Adipocyte (in vitro differentiated cells): ENCODE data around the gene VASH1.

ENCODE experiments used
- DNase-seq: peaks from one replicate; pipeline ENCODE4 v3.0.0-alpha.2; 2015; ENCODE audit warnings: low read depth
- H3K27me3 ChIP-seq: replicated peaks from 2 replicates; pipeline ENCODE4 v1.7.0; 2013; ENCODE audit warnings: mild to moderate bottlenecking, low read length, moderate library complexity; ENCODE audit not compliant: control insufficient read depth, insufficient read depth
- H3K36me3 ChIP-seq: 2 replicates; pipeline ENCODE4 v1.7.0; 2013; ENCODE audit warnings: low read length, mild to moderate bottlenecking, moderate library complexity; ENCODE audit not compliant: control insufficient read depth, insufficient read depth, severe bottlenecking
- H3K4me1 ChIP-seq: 2 replicates; pipeline ENCODE4 v1.7.0; 2013; ENCODE audit warnings: mild to moderate bottlenecking, low read length, moderate library complexity; ENCODE audit not compliant: control insufficient read depth, insufficient read depth
- H3K4me3 ChIP-seq: 2 replicates; pipeline ENCODE4 v1.7.0; 2013; ENCODE audit warnings: mild to moderate bottlenecking, low read length, moderate library complexity
- H3K9ac ChIP-seq: 2 replicates; pipeline ENCODE4 v1.7.0; 2013; ENCODE audit warnings: mild to moderate bottlenecking, low read length, moderate library complexity
- H3K9me3 ChIP-seq: 2 replicates; pipeline ENCODE4 v1.7.0; 2013; ENCODE audit warnings: mild to moderate bottlenecking, low read length, moderate library complexity; ENCODE audit not compliant: control insufficient read depth

Gene VASH1

DNA sequence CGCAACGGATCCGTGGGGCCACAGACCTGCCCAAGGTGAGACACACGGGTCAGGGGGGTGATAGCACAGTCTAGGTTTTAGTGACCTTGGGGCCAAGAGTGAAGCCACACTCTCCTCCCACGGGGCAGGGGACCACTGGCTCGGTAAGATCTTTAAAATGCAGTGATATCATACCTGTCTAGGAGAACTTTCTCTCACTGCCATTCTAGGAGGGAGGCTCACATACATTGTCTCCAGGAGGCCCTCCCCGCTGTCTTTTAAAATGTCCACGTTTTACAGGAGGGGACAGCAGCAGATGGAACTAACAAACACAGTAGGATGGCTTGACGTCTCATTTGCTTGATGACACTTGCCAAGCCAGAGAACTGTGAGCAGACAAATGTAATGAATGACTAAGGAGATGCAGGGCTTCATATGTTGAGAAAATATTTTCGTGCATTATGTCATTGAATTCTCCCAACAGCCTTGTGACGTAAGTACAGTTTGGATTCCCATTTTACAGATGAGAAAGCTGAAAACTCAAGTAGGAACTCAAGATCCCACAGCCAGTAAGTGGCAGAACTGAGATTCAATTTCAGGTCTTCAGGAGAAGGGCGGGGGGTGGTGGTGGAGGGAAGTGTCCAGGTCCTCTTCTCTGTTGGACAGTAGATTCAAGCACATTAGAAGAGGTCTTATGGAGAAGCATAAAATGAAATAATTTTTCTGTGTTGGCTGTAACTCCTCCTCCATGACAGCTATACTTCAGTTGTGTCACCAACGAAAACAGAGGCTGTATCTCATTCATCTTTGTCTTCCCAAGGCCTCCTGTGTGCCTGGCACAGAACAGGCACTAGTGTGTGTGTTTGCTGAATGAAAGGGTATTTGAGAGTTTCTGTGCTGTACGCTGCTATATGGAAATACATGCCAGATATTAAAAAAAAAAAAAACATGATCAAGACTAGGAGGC is 2.1 kb downstream of the VASH1 start:
- DNase-seq, result no peak
- peaks cover 13% of the 10 kb centered on the region for H3K27me3 ChIP-seq
- H3K9ac ChIP-seq, result no peak overlapping the region
- no peak overlapping the region for H3K4me3 ChIP-seq
- H3K36me3 ChIP-seq, result no peaks in the 10 kb centered on the region
- H3K9me3 ChIP-seq, result no peaks in the 10 kb centered on the region
- H3K4me1 ChIP-seq, result peaks cover 9% of the 10 kb centered on the region

DNA sequence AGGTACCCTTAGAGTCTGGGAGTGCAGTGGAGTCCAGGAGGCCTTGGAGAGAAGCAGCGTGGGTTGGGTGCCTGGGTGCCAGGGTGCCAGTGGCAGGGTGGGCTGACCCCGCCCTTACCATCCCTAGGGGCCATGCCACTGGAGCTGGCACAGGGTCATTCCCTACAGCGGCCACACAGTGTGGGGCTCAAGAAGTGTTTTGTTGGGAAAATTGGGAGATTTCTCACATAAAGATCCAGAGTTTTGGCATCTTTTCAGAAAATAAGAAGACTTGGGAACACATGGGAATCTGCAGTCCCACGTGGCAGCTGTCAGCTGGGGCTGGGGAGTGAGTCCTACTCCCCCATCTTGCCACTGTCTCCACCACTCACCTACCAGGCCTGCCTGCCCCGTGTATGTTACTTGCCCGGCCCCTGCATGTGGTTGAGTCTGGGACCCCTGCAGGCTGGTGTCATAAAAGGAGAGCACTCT is 4.2 kb downstream of the VASH1 start:
- no peak overlapping the region for H3K4me3 ChIP-seq
- no peak for DNase-seq

DNA sequence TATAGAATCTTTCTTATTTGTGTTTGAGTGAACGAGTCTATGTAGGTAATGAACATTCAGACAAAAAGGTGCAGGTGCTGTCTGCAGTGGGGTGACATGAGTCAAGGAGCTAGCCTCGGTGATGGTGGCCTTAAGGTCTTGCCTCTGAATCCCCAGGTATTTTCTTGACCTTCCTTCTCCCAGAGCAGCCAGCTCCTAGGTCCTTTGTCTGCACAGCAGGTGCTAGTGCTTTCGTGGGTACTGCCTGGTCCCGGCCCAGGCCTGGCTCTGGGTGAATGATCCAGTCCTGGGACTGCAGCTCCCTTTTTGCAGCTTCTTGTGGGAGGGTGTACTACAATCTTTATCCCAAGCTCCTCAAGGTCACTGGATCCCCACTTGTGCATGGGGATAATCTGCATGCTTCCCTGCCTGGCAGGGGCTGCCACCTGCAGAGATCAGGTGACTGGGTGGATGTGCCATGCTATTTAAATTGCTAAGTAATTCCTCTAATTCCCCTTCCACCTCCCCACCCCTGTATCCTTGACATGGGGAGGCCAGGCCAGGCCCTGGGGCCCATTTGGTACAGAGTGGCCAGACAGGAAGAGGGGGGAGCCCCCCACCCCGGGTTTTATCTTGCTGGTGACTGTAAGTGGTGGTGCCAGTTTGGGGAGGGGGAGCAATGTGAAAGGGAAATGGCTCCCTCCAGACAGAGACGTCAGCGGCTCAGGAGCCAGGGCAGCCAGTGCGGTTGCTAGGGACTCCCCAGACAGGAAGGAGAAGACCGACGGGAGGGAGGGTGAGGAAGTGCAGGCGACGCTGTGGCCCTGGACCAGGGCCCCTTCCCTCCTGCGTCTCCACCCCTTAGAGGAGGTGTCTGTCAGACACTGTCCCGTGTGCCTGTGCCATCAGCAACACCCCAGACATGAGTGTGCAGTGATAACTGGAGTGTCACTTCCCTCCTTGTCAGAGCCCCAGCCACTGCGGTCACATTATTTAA is 6.7 kb downstream of the VASH1 start:
- H3K4me3 ChIP-seq, result no peak overlapping the region
- H3K36me3 ChIP-seq, result no peaks in the 10 kb centered on the region
- H3K27me3 ChIP-seq, result no peaks in the 10 kb centered on the region
- H3K4me1 ChIP-seq, result peaks cover 9% of the 10 kb centered on the region
- H3K9me3 ChIP-seq, result no peaks in the 10 kb centered on the region
- no peak for DNase-seq
- H3K9ac ChIP-seq, result no peak overlapping the region

More for the DNA sequence above, 4.2 kb downstream of the VASH1 start:
- Histone ChIP-seq H3K27me3 (peaks cover under 1% of the 10 kb centered on the region), H3K9ac (no peak overlapping the region), H3K9me3 (no peaks in the 10 kb centered on the region), H3K4me1 (peaks cover 9% of the 10 kb centered on the region), H3K36me3 (no peaks in the 10 kb centered on the region)

DNA sequence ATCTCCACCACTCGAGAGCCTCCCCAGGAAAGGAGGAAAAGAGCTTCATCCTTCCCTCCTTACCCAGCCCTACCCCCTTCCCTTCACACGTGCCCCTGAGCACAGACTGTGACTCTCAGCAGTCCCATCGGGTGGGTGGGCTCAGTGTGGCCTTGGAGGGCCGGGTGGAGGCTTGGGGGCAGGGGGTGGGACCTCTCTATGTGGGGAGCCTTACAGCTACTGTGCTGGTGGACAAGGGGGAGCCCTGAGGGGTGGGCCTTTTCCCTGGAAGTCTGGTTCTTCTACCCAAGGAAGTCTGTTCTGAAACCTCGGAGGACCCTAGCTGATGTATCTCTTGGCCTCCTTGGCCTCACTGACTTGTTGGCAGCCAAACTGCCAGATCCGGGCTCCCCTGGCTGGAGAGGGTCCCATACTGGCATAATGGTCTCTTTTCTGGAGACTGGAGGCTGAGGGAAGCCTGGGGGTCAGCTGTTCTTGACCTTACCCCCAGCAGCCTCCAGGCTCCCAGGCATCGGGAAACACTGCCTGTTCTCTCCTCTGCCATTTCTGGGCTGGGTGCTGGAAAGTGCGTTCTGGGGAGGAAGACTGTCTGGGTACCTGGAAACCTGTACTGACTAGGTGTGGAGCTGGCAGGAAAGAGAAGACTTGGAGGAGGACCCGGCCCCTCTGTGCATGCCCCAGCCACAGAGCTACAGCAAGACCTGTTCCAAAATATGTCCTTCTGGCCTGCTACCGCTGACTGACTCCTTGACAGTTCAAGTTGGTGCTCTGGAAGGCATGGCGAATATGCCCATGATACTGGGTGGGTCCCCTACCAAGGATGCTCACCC is 7.6 kb downstream of the VASH1 start:
- Histone ChIP-seq H3K4me3 (no peak overlapping the region), H3K27me3 (no peaks in the 10 kb centered on the region), H3K4me1 (peaks cover 18% of the 10 kb centered on the region), H3K36me3 (no peaks in the 10 kb centered on the region), H3K9me3 (no peaks in the 10 kb centered on the region), H3K9ac (no peak overlapping the region)
- DNase-seq, result no peak

DNA sequence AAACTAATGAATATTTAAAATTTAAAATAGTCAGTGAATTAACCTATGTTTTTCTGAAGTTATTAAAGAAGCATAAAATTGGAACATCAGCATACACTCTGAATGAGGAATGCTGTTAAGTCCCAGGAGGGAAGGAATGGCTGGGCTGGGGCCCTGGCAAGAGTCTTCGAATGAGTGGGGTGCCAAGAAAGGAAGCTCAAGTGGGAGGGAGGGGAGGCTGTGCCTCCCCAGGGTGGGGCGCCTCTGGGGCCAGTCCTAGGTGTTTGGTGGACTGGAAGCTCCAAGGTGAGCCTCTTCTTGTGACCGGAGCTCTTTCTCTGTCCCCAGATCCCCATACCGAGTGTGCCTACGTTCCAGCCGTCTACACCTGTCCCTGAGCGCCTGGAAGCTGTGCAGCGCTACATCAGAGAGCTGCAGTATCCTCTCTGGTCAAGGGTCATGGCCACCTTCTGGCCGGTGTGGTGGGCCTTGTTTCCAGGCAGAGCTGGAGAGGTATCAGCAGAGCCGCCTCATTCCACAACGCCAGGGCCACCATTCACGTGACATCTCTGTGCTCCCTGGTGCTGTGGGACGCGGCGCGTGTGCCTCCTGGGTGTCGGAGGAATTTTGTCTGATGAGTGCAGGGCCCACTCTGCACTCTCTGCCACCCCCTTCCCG is 8.5 kb downstream of the VASH1 start:
- Histone ChIP-seq H3K4me3 (no peak overlapping the region), H3K4me1 (peaks cover 19% of the 10 kb centered on the region), H3K27me3 (no peaks in the 10 kb centered on the region), H3K36me3 (no peaks in the 10 kb centered on the region), H3K9me3 (no peaks in the 10 kb centered on the region), H3K9ac (no peak overlapping the region)
- DNase-seq, result no peak

DNA sequence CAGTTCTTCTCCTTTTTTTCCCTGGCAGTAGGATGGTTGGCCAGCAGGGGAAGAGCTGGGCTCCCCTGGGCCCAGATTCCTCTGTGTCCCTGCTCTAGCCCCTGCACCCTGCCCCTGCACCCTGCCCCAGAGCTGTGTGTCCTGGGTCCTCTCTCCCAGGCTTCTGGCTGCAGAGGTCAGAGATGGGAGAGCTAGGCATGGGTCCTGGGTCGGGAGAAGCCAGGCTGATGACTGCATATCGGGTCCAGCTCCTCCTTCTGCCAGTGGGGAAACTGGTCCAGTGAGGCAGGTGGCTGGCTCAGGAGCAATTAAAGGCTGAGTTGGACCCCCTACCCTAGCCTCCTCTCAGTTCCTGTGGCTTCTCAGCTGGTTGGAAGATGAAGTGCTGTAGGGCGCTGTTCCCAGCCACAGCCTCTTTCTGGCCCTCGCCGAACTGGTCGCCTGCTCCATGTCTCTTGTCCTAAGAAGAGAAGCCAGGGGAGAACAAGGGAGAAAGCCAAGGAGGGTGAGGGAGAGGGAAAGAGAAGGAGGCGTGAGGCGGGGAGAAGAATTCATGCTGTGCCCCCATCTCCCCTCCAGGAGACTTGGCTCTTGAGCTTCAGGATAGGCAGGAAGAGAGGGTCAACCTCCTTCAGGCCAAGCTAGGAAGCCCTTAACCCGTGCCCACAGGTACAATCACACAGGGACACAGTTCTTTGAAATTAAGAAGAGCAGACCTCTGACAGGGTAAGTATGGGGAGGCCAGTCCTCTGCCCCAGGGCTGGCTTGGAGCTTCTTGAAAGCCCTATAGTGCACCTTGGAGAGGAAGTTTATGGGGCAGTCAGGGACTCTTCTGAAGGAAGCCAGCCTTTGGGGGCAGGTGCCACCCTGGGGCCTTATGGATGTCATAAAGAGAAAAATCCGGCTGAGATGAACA is 9.5 kb downstream of the VASH1 start:
- no peaks in the 10 kb centered on the region for H3K36me3 ChIP-seq
- H3K9ac ChIP-seq, result no peak overlapping the region
- no peak for DNase-seq
- no peak overlapping the region for H3K4me3 ChIP-seq
- no peaks in the 10 kb centered on the region for H3K9me3 ChIP-seq
- H3K4me1 ChIP-seq, result peaks cover 19% of the 10 kb centered on the region
- H3K27me3 ChIP-seq, result no peaks in the 10 kb centered on the region

DNA sequence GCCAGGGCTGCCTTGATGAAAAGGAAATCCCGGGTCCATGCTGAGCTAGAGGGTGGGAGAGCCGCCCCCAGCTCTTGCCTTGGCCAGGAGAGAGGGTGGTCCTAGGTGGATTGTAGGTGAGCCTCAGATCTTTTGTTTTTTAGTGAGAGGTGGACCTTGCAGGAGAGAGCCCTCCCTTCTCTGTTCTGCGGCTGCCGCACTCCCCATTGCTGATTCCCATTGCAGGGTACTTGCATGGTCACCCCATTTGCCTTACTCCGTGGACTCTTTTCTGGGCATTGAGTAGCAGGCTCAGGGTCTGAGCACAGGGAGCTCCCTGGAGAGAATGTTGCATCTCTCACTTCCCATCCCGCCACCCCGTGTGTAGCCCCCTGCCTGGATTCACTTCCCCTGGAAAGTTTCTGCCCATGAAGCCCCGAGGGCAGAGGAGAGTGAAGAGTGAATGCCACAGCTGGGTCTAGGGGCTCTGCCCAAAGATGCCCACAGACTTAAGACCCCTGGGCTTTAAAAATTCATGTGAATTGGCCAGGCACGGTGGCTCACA is 10.2 kb downstream of the VASH1 start:
- no peak overlapping the region for H3K4me3 ChIP-seq
- no peaks in the 10 kb centered on the region for H3K27me3 ChIP-seq
- DNase-seq, result no peak
- H3K9ac ChIP-seq, result no peak overlapping the region
- no peaks in the 10 kb centered on the region for H3K9me3 ChIP-seq
- no peaks in the 10 kb centered on the region for H3K36me3 ChIP-seq
- peaks cover 19% of the 10 kb centered on the region for H3K4me1 ChIP-seq

DNA sequence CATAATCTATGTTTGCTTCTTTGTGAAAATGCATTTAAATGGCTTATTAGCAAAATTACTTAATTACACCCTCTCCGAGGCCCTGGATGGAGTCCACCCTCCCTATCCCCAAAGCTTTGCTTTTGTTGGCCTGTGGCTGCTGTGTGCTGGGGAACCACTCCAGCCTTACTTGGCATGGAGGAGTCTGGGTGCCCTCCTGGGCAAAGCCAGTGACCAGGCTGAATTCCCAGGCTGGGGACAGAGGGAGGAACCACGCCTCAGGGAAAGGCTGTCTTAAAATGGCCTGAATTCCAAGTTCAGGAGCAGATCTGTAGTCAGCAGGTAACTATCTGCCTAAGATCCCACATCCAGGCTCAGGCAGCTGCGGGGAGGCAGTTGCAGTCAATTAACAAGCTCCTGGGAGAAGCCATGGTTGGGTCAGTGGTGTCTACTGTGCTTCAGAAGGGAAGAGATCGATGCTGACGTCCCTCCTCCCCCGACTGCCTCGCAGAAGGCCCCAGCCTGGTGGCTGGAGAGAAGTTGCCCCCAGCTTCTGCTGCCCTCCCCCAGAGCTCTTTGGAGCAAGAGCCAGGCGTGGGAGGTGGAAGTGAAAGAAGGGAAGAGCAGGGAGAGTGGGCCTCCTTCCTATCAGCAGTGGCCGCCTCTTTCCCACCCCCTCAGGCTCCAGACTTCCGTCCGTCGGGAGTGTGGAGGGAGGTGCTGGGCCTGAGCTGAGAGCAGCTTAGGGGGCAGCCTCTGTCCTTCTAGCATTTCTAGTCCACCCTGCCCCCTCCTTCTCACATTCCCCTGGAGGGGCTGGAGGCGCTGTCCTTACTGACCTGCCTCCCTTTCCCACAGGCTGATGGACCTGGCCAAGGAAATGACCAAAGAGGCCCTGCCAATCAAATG is 11.3 kb downstream of the VASH1 start:
- Histone ChIP-seq H3K4me3 (peak overlapping the region; percentile 9), H3K9ac (peak overlapping the region; percentile 36), H3K36me3 (no peaks in the 10 kb centered on the region), H3K4me1 (peaks cover 19% of the 10 kb centered on the region), H3K27me3 (no peaks in the 10 kb centered on the region), H3K9me3 (no peaks in the 10 kb centered on the region)
- DNase-seq, result peak; percentile 59
